Astrocyte of the hippocampus (primary cell): ENCODE measurements around the gene ATG9A.
A peak's percentile ranks its signal among the peaks of the same experiment; 100 is the strongest.
"Not testable (repeated sequence)": the region's sequence is repeated elsewhere in the genome, so short reads cannot be mapped to it uniquely, and the experiment has no call there.

Source experiments
- DNase-seq: peaks from one replicate; pipeline ENCODE4 v3.0.0; 2011; ENCODE audit warnings: low read depth, low spot score

ATG9A gene

DNA sequence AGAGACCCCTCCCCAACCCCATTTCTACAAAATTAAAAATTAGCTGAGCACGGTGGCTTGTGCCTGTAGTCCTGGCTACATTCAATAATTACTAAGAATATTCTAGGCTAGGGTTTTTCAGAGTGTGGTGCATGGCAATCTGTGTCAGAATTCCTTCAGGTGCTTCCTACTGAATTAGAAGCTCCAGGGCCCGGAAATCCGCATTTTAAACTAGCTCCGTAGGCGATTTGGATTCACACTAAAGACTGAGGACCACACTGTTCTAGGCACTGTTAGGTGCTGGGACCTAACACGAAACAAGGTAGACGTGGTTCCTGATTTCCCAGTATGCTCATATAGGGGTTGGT, 23.5 kb downstream of the ATG9A start:
- DNase-seq = no peak

DNA sequence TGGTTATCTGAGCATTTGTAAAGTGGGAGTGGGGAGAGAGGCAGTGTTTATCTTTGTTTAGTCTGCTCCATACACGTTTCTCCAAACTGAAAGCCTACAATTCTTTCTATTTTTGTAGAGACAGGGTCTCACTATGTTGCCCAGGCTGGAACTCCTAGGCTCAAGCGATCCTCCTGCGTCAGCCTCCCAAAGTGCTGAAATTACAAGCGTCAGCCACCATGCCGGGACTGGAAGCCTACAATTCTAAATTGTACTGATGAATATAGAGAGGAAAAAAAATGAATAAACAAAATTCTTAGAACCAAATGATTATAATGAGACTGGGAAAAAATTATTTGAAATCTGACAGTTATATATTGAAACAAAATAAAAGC, 24.3 kb downstream of the ATG9A start:
- DNase-seq = no peak

DNA sequence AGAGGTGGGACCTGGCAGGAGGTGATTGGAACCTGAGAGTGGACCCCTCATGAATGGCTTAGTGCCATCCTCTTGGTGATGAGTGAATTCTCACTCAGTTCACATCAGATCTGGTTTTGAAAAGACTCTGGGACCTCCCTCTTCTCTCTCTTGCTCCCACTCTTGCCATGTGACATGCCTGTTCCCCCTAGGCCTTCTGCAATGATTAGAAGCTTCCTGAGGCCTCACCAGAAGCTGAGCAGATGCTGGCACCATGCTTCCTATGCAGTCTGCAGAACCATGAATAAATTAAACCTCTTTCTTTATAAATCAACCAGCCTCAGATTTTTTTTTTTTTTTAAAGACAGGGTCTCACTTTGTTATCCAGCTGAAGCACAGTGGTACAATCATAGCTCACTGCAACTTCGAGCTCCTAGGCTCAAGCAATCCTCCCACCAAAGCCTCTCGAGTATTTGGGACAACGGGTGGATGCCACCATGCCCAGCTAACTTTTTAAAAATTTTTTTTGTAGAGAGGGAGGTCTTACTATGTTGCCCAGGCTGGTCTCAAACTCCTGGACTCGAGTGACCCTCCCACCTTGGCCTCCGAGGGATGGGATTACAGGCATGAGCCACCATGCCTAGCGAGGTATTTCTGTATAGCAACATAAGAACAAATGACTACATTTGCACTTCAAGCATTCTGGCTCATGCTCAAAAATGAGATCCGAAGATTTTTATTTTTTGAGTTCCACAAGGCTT, 24.8 kb downstream of the ATG9A start:
- DNase-seq = no peak

DNA sequence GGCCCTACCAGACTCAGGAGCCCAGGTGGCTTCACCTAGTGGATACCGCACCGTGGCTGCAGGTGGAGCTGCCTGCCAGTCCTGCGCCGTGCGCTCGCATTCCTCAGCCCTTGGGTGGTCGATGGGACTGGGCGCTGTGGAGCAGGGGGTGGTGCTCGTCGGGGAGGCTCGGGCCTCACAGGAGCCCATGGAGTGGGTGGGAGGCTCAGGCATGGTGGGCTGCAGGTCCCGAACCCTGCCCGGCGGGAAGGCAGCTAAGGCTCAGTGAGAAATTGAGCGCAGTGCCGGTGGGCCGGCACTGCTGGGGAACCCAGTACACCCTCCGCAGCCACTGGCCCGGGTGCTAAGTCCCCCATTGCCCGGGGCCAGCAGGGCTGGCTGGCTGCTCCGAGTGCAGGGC, 28.1 kb downstream of the ATG9A start:
- not testable (repeated sequence) for DNase-seq

DNA sequence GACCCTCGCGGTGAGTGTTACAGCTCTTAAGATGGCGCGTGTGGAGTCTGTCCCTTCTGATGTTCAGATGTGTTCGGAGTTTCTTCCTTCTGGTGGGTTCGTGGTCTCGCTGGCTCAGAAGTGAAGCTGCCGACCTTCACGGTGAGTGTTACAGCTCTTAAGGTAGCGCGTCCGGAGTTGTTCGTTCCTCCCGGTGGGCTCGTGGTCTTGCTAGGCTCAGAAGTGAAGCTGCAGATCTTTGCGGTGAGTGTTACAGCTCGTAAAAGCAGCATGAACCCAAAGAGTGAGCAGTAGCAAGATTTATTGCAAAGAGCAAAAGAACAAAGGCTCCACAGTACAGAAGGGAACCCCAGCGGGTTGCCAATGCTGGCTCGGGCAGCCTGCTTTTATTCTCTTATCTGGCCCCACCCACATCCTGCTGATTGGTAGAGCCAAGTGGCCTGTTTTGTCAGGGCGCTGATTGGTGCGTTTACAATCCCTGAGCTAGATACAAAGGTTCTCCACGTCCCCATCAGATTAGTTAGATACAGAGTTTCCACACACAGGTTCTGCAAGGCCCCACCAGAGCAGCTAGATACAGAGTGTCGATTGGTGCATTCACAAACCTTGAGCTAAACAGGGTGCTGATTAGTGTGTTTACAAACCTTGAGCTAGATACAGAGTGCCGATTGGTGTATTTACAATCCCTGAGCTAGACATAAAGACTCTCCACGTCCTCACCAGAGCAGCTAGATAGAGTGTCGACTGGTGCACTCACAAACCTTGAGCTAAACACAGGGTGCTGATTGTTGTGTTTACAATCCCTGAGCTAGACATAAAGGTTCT, 28.7 kb downstream of the ATG9A start:
- DNase-seq = not testable (repeated sequence)

DNA sequence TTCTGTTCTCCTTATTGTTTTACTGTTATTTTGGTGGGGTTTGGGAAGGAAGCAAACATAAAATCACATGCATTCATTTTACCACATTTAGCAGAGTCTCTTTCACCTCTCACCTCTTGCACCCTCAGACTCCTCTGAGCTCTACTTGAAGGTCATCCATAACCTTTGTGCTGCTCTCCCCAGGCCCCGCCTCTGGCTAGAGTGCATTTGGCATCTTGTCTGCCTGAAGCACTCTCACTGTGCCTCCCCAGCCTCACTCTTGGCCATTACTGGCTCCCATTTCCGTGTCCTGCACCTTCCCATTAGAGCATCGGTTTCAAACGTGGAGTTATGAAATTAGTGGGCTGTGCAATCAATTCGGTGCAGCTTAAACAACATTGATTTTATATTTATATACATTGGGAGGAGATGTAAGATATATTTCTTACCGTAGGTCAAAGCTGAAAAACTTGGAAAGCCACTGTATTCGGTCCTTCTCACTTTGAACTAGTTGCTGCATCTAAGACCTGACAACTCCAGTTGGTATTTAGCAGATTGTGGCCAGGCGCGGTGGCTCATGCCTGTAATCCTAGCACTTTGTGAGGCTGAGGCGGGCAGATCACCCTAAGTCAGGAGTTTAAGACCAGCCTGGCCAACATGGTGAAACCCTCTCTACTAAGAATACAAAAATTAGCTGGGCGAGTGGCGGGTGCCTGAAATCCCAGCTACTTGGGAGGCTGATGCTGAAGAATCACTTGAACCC, 29.8 kb downstream of the ATG9A start:
- no peak for DNase-seq

DNA sequence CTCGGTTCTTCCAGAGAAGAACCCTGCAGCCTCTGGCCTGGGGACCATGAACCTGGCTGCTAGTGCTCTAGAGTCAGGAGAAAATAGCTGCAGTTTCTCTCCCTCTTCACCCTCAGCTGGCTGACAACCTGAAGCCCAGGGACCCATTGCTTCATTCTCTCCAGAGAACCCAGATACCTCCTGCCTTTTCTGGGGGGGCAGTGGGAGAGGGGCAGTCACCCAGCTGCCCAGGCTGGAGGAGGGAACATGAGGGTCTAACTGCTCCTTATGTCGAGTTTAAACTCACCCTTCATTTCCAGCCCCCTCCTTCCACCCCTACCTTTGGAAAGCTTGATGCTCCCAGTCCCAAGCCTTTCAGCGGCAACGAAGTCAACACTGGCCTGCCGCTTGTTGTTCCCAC, 30.5 kb downstream of the ATG9A start:
- no peak for DNase-seq

DNA sequence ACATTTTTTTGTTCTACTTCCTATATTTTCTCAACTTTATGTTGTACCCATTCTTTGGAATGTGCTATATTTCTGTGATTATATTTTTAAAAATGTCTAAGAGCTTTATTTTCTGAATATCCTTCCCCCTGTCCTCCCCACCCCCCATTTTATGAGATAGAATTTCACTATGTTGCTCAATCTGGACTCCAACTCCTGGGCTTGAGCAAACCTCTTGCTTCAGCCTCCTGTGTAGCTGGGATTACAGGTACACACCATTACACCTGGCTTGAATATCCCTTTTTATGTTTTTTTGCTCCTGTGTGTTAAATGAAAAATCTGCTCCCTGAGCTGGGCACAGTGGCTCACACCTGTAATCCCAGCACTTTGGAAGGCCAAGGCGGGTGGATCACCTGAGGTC, 32.0 kb downstream of the ATG9A start:
- no peak for DNase-seq

DNA sequence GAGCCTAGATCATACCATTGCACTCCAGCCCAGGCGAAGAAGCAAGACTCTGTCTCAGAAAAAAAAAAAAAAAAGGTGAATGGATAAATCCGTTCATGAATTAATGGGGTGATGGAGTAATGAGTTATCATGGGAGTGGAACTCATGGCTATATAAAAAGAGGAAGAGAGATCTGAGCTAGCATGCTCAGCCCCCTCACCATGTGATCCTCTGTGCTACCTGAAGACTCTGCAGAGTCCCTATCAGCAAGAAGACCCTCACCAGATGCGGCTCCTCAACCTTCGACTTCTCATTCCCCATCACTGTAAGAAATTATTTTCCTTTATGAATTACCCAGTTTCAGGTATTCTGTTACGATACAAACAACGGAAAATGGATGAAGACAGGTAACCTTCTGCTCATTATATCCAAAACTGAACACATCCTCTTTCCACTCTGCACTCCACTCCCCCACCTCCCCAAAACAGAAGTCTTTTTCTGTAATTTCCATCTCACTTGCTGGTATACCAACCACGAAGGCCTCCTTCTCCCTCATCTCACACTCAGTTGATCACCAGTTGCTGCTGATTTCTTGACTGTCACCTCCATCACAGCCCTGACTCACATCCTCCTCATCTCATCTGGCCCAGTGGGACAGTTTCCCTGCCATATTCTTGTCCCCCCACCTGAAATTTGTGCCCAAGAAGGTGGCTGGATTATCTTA, 42.5 kb downstream of the ATG9A start:
- no peak for DNase-seq

DNA sequence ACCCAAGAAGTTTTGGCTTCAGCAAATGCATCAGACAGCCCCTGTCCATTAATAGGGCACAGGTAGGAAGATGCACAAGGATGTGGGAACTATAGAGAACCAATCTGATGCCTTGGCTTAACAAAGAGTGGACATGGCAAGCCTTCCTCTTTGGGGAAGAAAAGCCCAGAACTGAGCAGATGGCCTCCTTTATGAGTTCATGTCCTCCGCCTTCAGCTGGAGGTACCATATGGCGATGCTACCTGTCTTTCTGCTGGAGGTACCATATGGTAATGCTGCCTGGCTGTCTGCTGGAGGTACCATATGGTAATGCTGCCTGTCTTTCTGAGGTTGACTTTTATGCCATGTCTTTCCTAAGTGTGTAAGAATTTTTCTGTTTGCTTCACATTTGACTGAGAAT, 45.3 kb downstream of the ATG9A start:
- no peak for DNase-seq

DNA sequence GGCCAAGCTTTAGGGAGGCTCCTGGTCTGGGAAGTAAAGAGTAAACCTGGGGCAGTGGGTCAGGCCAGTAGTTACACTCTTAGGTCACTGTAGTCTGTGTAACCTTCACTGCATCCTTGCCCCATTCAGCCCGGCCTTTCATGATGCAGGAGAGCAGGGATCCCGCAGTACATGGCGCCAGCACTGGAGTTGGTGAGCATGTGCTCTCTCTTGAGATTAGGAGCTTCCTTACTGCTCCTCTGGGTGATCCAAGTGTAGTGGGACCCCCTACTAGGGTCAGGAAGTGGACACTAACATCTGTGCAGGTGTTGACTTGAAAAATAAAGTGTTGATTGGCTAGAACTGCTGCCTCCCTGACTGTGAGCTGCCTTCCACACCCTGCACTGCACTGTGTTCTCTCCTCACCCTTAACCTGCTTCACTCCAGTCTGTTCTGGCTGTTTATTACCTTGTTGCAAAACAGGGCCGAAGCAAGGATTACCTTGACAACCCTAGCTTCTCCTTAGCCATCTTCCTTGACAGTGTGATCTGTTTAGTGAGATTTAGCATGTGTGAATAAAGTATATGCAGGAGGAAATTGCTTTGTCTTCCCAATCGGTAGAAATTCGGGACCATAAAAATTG, 46.2 kb downstream of the ATG9A start:
- DNase-seq = no peak

DNA sequence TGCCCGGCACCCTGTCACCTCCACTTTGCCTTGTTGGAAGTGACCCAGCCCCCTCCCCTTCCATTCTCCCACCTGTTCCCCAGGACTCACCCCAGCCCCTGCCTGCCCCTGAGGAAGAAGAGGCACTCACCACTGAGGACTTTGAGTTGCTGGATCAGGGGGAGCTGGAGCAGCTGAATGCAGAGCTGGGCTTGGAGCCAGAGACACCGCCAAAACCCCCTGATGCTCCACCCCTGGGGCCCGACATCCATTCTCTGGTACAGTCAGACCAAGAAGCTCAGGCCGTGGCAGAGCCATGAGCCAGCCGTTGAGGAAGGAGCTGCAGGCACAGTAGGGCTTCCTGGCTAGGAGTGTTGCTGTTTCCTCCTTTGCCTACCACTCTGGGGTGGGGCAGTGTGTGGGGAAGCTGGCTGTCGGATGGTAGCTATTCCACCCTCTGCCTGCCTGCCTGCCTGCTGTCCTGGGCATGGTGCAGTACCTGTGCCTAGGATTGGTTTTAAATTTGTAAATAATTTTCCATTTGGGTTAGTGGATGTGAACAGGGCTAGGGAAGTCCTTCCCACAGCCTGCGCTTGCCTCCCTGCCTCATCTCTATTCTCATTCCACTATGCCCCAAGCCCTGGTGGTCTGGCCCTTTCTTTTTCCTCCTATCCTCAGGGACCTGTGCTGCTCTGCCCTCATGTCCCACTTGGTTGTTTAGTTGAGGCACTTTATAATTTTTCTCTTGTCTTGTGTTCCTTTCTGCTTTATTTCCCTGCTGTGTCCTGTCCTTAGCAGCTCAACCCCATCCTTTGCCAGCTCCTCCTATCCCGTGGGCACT, 46.9 kb downstream of the ATG9A start:
- no peak for DNase-seq

DNA sequence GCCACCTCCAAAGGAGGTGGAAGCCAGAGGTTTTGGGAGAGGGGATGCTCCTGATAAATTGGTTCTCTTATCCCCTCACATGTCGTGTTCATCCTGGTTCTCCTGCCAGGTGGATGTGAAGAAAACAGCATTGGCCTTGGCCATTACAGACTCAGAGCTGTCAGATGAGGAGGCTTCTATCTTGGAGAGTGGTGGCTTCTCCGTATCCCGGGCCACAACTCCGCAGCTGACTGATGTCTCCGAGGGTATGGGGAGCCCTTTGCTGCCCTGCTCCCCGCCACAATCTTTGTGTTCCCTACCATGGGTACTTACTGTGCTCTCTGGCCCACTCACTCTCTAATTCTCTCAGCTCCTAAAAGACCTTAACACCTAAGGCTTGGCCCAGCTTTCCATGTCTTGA, 47.9 kb downstream of the ATG9A start:
- no peak for DNase-seq

DNA sequence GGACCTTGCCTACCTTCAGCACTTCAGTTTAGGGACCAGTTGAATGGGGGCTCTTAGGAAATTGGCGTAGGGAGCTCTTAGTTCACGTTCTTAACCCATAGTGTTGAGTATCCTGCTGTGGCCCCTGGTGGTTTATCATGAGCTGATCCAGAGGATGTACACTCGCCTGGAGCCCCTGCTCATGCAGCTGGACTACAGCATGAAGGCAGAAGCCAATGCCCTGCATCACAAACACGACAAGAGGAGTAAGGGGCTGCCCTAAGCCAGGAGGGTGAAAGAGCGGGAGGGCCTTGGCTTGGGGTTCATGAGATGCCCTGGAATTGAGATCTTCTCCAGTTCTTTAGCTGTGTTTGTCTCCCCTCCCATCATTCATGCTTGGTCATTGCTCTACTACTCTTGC, 48.5 kb downstream of the ATG9A start:
- no peak for DNase-seq

DNA sequence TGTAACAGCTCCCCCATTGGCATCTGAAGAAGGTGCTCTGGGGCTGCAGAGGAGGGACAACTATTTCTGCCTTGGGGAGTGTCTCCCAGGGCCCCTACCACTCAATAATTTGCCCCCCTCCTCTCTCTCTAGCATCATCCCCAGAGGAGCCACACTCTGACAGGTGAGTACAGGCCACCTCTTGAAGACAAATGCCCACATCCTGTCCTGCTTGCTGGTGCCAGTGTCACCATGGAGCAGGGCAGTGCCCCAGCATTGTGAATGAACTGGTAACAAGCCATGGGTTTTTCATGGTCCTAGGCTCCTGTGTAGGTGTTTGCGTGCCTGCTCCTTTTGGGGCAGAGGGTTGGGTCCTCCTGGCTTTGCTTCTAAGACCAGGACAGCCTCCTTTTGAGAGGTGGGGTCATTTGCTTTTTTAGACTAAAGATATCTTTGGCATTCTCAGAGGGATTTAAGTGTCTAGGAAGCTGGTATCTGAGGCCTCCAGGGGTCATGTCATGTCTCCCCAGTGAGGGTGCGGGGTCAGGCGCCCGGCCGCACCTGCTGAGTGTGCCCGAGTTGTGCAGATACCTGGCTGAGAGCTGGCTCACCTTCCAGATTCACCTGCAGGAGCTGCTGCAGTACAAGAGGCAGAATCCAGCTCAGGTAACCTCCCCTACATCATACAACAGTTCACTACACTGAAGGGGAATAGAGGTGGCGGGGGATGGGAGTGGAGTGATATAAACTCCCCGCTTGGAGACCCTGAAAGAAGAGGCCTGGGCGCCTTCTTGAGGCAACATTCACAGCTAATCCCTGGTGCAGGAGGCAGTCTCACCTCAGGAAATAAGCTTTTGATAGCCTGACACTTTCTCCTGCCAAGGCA, 49.6 kb downstream of the ATG9A start:
- DNase-seq = no peak

DNA sequence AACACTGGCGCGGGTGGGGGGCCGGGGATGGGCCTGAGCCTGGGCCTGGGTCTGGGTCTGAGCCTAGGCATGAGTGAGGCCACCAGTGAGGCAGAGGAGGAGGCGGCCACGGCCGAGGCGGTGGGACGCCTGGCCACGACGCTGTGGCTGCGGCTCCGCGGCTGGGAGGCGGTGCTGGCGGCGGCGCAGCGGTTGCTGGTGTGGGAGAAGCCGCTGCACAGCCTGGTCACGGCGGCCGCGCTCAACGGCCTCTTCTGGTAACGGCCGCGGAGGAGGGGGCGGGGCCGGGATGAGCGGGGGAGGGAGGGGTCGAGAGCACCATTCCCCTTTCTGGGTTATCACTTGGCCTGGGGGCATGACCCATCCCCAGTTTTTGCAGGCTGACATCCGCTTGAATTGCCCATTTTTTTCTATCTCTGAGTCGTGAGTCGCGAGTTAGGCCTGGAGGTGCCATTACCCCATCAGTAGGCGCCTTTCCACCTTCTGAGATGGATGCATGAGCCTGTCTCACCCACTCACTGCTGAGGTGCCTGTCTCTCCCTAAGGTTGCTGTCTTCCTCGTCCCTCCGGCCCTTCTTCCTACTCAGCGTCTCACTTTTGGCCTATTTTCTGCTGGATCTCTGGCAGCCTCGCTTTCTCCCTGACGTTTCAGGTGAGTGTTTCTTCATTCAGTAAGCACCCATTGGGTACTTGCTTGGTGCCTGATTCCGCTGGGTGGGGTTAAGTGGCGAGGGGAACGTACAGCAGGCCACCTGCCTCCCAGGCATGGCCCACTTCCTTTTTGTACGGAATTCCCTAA, 50.9 kb downstream of the ATG9A start:
- DNase-seq = peak; percentile 13

DNA sequence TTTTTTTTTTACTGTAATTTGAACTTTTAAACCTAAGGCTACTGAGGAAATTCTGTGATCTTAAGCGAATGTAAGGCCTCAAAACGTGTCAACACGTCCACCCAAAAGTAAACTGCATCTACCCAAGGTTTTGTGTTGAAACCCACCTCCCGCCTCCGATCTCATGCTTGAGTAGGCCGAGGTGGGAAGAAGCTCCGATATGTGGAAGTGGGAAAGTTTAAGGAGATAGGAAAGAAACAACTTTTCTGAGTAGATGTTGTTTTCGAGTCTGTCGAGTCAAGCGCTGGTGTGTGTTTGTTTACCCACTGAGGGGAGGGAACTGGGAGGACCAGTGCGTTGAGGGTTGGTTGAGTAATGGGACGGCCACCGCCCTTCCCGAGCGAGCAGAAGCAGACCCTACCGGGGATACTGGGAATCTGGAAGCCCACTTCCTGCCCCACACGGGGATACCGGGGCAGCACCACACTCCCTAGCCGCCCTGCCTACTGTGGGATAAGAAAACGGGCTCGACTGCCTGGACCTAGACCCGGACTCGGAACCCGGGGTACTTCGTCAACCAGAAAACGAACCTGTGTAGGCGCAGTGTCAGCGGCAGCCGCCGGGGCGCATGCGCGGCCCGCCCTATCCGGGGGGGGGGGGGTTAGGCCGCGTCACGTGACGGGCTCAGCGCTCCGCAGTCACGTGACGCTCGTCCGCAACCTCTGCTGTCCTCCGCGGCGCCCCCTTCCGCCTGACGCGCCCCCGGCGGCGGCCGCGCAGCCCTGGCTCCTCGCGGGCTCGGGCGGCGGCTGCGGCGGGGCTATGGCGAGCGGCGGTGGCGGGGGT, 51.7 kb downstream of the ATG9A start, which contains the start of gene RETREG2:
Gene RETREG2, plus strand, starts transcription at position 724 of the 825 bp plus-strand sequence. Its CDS starts 78 bp downstream, at position 802.
- DNase-seq = peak; percentile 98
